WERI-Rb-1 (cell line): ENCODE measurements around the gene CACNA2D1.

ENCODE experiments used
- DNase-seq: peaks from one replicate; pipeline ENCODE4 v3.0.0-alpha.2; 2020
- H3K27ac ChIP-seq: fragments of 250-450 bp; sonication (Bioruptor Pico); 2 replicates; pipeline ENCODE4 v1.5.1; 2020; ENCODE audit warnings: mild to moderate bottlenecking, moderate library complexity
- H3K27me3 ChIP-seq: fragments of 250-450 bp; sonication (Bioruptor Pico); 2 replicates; pipeline ENCODE4 v1.5.1; 2021; ENCODE audit warnings: mild to moderate bottlenecking, low read depth, moderate library complexity; ENCODE audit not compliant: insufficient read depth, severe bottlenecking
- H3K36me3 ChIP-seq: fragments of 250-450 bp; sonication (Bioruptor Pico); 2 replicates; pipeline ENCODE4 v1.5.1; 2020; ENCODE audit warnings: mild to moderate bottlenecking, moderate library complexity
- H3K4me3 ChIP-seq: 2 replicates; pipeline ENCODE4 v1.5.1; 2011; ENCODE audit warnings: low read depth, mild to moderate bottlenecking, control low read depth, low read length
- H3K9me3 ChIP-seq: fragments of 250-450 bp; sonication (Bioruptor Pico); 2 replicates; pipeline ENCODE4 v1.5.1; 2021; ENCODE audit warnings: mild to moderate bottlenecking, moderate library complexity; ENCODE audit not compliant: severe bottlenecking
- TF ChIP-seq, protein P1 (sequence below): IDR thresholded peaks from 2 replicates; pipeline ENCODE4 v1.5.1; 2011; ENCODE audit warnings: low read depth, mild to moderate bottlenecking, control low read depth, inconsistent platforms, low read length

The CACNA2D1 gene

DNA sequence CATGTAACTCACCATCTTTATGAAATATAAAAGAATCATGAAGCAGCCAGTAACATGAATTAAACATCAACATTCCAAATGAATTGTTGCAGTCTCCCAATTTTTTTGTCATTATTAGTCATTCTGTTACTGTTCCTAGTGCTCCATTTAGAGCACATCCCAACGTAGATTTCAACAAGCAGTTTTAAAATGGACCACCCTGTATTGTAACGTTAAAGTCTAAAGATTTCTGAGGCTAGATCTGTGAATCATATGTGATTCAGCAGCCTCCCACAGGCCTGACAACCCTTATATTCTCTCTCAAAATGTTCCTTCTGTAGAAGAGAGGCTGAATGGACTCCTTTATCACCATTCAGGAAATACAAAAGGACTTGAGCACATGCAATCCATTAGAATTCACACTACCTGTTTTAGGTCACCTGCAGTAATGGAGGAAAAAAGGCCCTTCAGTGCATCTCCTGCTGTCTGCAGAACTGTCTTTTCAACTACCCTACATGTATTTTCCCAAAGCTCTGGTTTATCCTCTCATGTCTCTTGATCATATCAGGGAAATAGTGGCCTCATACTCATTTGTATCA, 81.4 kb downstream of the CACNA2D1 start:
- H3K27ac ChIP-seq = no peak overlapping the region
- no peaks in the 10 kb centered on the region for H3K27me3 ChIP-seq
- TF ChIP-seq, protein P1, sequence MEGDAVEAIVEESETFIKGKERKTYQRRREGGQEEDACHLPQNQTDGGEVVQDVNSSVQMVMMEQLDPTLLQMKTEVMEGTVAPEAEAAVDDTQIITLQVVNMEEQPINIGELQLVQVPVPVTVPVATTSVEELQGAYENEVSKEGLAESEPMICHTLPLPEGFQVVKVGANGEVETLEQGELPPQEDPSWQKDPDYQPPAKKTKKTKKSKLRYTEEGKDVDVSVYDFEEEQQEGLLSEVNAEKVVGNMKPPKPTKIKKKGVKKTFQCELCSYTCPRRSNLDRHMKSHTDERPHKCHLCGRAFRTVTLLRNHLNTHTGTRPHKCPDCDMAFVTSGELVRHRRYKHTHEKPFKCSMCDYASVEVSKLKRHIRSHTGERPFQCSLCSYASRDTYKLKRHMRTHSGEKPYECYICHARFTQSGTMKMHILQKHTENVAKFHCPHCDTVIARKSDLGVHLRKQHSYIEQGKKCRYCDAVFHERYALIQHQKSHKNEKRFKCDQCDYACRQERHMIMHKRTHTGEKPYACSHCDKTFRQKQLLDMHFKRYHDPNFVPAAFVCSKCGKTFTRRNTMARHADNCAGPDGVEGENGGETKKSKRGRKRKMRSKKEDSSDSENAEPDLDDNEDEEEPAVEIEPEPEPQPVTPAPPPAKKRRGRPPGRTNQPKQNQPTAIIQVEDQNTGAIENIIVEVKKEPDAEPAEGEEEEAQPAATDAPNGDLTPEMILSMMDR = no peak
- no peaks in the 10 kb centered on the region for H3K36me3 ChIP-seq
- H3K9me3 ChIP-seq = no peaks in the 10 kb centered on the region
- H3K4me3 ChIP-seq = no peak overlapping the region
- no peak for DNase-seq

DNA sequence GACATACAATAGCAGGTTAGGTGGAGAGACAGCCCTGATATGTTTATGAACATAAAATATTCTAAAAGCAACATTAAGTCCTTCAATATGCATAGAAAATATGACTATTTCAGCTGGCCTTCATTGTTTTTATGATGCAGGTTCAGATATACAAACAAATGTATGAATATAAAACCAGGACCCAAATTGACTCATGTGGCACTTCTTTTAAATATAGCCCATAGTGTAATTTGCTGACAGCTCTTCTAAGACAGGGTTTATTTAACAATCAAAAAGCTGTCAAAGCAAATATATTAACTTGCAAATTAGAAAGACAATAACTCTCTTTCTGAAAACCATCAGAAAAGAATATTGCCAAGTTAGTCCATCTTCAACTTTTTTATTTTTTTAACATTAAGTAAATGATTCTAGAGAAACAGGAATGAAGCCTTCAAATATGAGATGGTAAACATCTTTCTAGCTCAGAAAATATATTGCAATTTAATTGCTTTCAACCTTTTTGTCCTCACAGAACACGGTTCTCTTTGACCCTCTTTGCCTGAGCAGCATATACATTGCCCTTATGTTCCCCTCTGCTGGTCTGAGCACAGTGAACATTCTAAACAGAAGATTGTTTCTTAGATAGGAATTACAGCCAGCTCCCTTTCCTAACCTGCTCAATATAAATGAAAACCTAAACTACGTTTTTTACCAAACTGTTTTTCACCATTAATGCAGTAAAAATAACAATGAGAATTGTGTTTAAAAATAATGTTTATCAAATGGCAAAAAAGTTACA, 82.8 kb downstream of the CACNA2D1 start:
- DNase-seq = no peak
- TF ChIP-seq, protein P1 = no peak
- Histone ChIP-seq H3K27ac (no peak overlapping the region), H3K9me3 (no peaks in the 10 kb centered on the region), H3K27me3 (no peaks in the 10 kb centered on the region), H3K4me3 (no peak overlapping the region), H3K36me3 (no peaks in the 10 kb centered on the region)

DNA sequence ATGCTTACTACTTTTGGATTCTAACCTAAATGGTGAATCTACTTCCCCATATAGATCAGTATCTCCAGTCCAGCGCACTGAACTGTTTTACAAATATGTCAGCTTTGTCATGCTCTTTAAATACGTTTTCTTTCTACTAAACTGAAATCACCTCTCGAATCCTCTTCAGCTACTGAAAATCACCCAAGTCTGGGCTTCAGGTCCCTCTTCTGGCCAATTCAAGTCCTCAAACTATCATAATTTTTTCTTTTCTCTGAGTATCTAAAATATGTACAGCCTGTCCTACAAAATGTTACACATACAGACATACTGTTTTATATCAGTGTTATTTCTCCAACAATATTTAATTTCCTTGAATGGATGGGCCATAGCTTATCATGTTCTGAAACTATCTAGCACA, 84.2 kb downstream of the CACNA2D1 start:
- no peaks in the 10 kb centered on the region for H3K9me3 ChIP-seq
- no peak overlapping the region for H3K27ac ChIP-seq
- H3K4me3 ChIP-seq = no peak overlapping the region
- no peak for DNase-seq
- H3K36me3 ChIP-seq = no peaks in the 10 kb centered on the region
- TF ChIP-seq, protein P1 = no peak
- H3K27me3 ChIP-seq = no peaks in the 10 kb centered on the region

DNA sequence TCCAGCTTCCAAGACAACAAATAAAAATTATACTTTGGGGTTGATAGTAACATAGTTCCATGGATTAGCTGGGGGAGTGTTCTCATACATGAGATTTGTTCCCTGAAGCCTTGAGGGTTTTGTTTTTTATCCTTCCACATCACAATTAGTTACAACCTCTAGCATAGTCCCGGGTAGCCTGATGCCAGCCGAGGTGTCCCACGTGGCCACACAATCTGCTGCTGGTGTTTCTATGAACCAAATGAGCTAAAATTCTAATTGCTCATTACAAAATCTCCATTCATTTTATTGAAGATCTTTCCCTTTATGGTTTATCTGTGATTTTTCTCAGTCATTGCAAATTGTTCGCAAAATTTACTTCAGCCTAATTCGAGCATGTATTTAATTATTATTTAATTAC, 84.7 kb downstream of the CACNA2D1 start:
- Histone ChIP-seq H3K27ac (no peak overlapping the region), H3K36me3 (no peaks in the 10 kb centered on the region), H3K27me3 (no peaks in the 10 kb centered on the region), H3K4me3 (no peak overlapping the region), H3K9me3 (no peaks in the 10 kb centered on the region)
- no peak for DNase-seq
- TF ChIP-seq, protein P1 = no peak

DNA sequence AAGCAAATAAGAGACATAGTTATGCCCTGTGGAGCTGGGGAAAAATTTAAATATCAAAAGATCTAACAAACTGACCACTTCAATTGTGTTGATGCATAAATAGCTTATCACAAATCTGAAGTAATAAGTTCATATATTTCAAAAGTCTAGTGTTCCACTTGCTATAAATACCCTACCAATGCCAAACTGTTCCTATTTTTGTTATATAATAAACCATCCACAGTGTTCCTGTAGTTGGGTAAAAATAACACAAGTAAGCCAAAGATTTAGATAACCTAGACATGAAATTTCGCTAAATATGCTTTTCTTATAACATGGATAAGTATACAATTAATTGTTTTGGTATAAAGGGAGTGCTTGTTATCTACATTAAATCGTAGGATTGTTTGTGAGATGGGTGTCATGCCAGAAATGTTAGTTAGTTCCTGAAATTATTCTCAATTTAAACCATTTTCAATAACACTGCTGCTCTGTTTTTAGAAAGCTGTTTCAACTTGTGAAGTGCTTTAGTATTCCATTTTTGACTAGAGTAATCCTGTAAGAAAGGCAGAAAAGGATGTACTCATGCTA, 85.5 kb downstream of the CACNA2D1 start:
- no peaks in the 10 kb centered on the region for H3K36me3 ChIP-seq

More for the DNA sequence above, 85.5 kb downstream of the CACNA2D1 start:
- Histone ChIP-seq H3K9me3 (no peaks in the 10 kb centered on the region), H3K27me3 (no peaks in the 10 kb centered on the region), H3K4me3 (no peak overlapping the region), H3K27ac (no peak overlapping the region)
- no peak for DNase-seq
- TF ChIP-seq, protein P1 = no peak
